WTC11 (cell line): ENCODE results near the gene TBL1XR1.

Experiments used
- ATF1 ChIP-seq: sonication (generic); formaldehyde crosslinking; IDR thresholded peaks from 2 replicates; pipeline ENCODE4 v1.8.1; 2023; ENCODE audit warnings: mild to moderate bottlenecking, moderate library complexity, missing genetic modification reagents
- JUN ChIP-seq: sonication (generic); formaldehyde crosslinking; IDR thresholded peaks from 2 replicates; pipeline ENCODE4 v1.8.0; 2023; ENCODE audit warnings: mild to moderate bottlenecking, missing genetic modification reagents
- TF ChIP-seq, protein P1 (sequence below): fragments of 200-600 bp; IDR thresholded peaks from 2 replicates; pipeline ENCODE4 v1.8.0; 2022; ENCODE audit warnings: antibody characterized with exemption
- TF ChIP-seq, protein P2 (sequence below): sonication (generic); formaldehyde crosslinking; IDR thresholded peaks from 2 replicates; pipeline ENCODE4 v1.8.0; 2022; ENCODE audit warnings: mild to moderate bottlenecking, missing genetic modification reagents
- TF ChIP-seq, protein P3 (sequence below): sonication (generic); formaldehyde crosslinking; IDR thresholded peaks from 2 replicates; pipeline ENCODE4 v1.8.1; 2022; ENCODE audit warnings: low read depth, mild to moderate bottlenecking, moderate library complexity, missing genetic modification reagents, borderline replicate concordance
- TF ChIP-seq, protein P4 (sequence below): sonication (generic); formaldehyde crosslinking; IDR thresholded peaks from 2 replicates; pipeline ENCODE4 v1.8.0; 2022; ENCODE audit warnings: mild to moderate bottlenecking, missing genetic modification reagents
- TF ChIP-seq, protein P5 (sequence below): sonication (generic); formaldehyde crosslinking; IDR thresholded peaks from 2 replicates; pipeline ENCODE4 v1.8.0; 2022; ENCODE audit warnings: mild to moderate bottlenecking, missing genetic modification reagents

DNA sequence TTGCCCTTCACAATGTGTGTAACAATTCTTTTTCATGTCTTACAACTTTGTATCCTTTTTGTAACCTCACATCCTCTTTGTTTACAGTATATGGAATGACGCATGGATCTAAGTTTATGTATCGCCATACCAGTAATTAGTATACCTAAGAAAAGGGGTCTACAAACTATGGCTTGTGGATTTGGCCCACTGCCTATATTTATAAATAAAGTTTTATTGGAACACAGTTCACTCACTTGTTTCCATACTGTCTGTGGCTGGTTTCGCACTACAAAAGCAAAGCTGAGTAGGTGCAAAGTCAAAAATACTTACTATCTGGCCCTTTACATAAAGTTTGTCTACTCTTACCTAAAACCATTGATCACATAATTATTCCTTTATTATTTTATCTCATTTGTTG, 226.5 kb downstream of the TBL1XR1 start:
- TF ChIP-seq JUN (CRISPR knock-in tag) (no peak), ATF1 (no peak)
- TF ChIP-seq, protein P1, sequence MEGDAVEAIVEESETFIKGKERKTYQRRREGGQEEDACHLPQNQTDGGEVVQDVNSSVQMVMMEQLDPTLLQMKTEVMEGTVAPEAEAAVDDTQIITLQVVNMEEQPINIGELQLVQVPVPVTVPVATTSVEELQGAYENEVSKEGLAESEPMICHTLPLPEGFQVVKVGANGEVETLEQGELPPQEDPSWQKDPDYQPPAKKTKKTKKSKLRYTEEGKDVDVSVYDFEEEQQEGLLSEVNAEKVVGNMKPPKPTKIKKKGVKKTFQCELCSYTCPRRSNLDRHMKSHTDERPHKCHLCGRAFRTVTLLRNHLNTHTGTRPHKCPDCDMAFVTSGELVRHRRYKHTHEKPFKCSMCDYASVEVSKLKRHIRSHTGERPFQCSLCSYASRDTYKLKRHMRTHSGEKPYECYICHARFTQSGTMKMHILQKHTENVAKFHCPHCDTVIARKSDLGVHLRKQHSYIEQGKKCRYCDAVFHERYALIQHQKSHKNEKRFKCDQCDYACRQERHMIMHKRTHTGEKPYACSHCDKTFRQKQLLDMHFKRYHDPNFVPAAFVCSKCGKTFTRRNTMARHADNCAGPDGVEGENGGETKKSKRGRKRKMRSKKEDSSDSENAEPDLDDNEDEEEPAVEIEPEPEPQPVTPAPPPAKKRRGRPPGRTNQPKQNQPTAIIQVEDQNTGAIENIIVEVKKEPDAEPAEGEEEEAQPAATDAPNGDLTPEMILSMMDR = no peak
- TF ChIP-seq, protein P2, sequence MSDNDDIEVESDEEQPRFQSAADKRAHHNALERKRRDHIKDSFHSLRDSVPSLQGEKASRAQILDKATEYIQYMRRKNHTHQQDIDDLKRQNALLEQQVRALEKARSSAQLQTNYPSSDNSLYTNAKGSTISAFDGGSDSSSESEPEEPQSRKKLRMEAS = no peak
- TF ChIP-seq, protein P3, sequence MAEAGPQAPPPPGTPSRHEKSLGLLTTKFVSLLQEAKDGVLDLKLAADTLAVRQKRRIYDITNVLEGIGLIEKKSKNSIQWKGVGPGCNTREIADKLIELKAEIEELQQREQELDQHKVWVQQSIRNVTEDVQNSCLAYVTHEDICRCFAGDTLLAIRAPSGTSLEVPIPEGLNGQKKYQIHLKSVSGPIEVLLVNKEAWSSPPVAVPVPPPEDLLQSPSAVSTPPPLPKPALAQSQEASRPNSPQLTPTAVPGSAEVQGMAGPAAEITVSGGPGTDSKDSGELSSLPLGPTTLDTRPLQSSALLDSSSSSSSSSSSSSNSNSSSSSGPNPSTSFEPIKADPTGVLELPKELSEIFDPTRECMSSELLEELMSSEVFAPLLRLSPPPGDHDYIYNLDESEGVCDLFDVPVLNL (CRISPR knock-in tag) = no peak
- TF ChIP-seq, protein P4, sequence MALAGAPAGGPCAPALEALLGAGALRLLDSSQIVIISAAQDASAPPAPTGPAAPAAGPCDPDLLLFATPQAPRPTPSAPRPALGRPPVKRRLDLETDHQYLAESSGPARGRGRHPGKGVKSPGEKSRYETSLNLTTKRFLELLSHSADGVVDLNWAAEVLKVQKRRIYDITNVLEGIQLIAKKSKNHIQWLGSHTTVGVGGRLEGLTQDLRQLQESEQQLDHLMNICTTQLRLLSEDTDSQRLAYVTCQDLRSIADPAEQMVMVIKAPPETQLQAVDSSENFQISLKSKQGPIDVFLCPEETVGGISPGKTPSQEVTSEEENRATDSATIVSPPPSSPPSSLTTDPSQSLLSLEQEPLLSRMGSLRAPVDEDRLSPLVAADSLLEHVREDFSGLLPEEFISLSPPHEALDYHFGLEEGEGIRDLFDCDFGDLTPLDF (CRISPR knock-in tag) = no peak
- TF ChIP-seq, protein P5, sequence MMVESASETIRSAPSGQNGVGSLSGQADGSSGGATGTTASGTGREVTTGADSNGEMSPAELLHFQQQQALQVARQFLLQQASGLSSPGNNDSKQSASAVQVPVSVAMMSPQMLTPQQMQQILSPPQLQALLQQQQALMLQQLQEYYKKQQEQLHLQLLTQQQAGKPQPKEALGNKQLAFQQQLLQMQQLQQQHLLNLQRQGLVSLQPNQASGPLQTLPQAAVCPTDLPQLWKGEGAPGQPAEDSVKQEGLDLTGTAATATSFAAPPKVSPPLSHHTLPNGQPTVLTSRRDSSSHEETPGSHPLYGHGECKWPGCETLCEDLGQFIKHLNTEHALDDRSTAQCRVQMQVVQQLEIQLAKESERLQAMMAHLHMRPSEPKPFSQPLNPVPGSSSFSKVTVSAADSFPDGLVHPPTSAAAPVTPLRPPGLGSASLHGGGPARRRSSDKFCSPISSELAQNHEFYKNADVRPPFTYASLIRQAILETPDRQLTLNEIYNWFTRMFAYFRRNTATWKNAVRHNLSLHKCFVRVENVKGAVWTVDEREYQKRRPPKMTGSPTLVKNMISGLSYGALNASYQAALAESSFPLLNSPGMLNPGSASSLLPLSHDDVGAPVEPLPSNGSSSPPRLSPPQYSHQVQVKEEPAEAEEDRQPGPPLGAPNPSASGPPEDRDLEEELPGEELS (CRISPR knock-in tag) = no peak
